Endodermal cell (in vitro differentiated cells): ENCODE measurements around the gene HOXD12. TPM values are rescaled to one million over a fixed set of nuclear protein-coding genes. Genes with fewer than 3 reads are reported as not detected.
A peak's percentile ranks its signal among the peaks of the same experiment; 100 is the strongest.

Experiments used
- DNase-seq: peaks from one replicate; pipeline ENCODE4 v3.0.0-alpha.2; 2017
- H3K27ac ChIP-seq: 2 replicates; pipeline ENCODE4 v1.5.1; 2013; ENCODE audit warnings: mild to moderate bottlenecking, low read depth, low read length, moderate library complexity
- H3K27me3 ChIP-seq: 2 replicates; pipeline ENCODE4 v1.6.1; 2013; ENCODE audit warnings: mild to moderate bottlenecking, low read length, moderate library complexity; ENCODE audit not compliant: insufficient read depth, control insufficient read depth, poor library complexity, severe bottlenecking
- H3K36me3 ChIP-seq: 2 replicates; pipeline ENCODE4 v1.7.0; 2013; ENCODE audit warnings: mild to moderate bottlenecking, low read length, moderate library complexity; ENCODE audit not compliant: control insufficient read depth, insufficient read depth
- H3K4me1 ChIP-seq: one replicate; pipeline ENCODE4 v1.7.0; 2013; ENCODE audit warnings: low read length; ENCODE audit not compliant: control insufficient read depth, insufficient read depth
- H3K4me3 ChIP-seq: 2 replicates; pipeline ENCODE4 v1.5.1; 2013; ENCODE audit warnings: mild to moderate bottlenecking, low read length, moderate library complexity
- H3K9ac ChIP-seq: 2 replicates; pipeline ENCODE4 v1.6.1; 2013; ENCODE audit warnings: mild to moderate bottlenecking, low read length, moderate library complexity; ENCODE audit not compliant: poor library complexity, severe bottlenecking; ENCODE audit errors: extremely low read depth
- H3K9me3 ChIP-seq: 2 replicates; pipeline ENCODE4 v1.6.1; 2013; ENCODE audit warnings: mild to moderate bottlenecking, low read length, moderate library complexity; ENCODE audit not compliant: control insufficient read depth
- H3K27ac Mint-ChIP-seq: 2 replicates; pipeline ENCODE4 v1.8.0; 2020; ENCODE audit warnings: mixed read lengths
- H3K27me3 Mint-ChIP-seq: 2 replicates; pipeline ENCODE4 v1.8.0; 2021; ENCODE audit warnings: mild to moderate bottlenecking, mixed read lengths; ENCODE audit not compliant: insufficient read depth
- H3K36me3 Mint-ChIP-seq: 2 replicates; pipeline ENCODE4 v1.8.0; 2020; ENCODE audit warnings: low read depth, mixed read lengths
- H3K4me1 Mint-ChIP-seq: 2 replicates; pipeline ENCODE4 v1.8.0; 2020; ENCODE audit warnings: mixed read lengths
- H3K4me3 Mint-ChIP-seq: 2 replicates; pipeline ENCODE4 v1.8.0; 2020; ENCODE audit warnings: mild to moderate bottlenecking, moderate library complexity, mixed read lengths
- H3K9me3 Mint-ChIP-seq: 2 replicates; pipeline ENCODE4 v1.8.0; 2020; ENCODE audit warnings: mild to moderate bottlenecking, mixed read lengths
- WGBS, 2 experiments: methylation state at CpG; one replicate each; pipeline versions ENCODE4 v1.1.5 to v1.1.7; 2013; ENCODE audit warnings: missing lambda C conversion rate in 2 of 2, mixed read lengths in 1 of 2; ENCODE audit not compliant: insufficient coverage in 1 of 2, insufficient read length in 1 of 2; 5-methylcytosine and 5-hydroxymethylcytosine counted together
- total RNA-seq, 2 donors: library from RNA; stranded (reverse); fragmentation: NEBNext Ultra II Directional in 1 of 2; extraction: Animal tissue kit (Norgen Biotek cat#: 25700) in 1 of 2; gene quantifications; 2 replicates in 1 of 2; 3 replicates in 1 of 2; pipeline ENCODE4 v1.2.1, GENCODE V29; 2021
- TF ChIP-seq, protein P1 (sequence below): fragments of 200-600 bp; sonication (generic); conservative IDR thresholded peaks from 2 replicates; pipeline ENCODE4 v1.5.0; 2021; ENCODE audit warnings: antibody characterized with exemption, mild to moderate bottlenecking

The HOXD12 gene
- total RNA-seq, 2 donors from 2014 or later, result not detected

- H3K36me3 Mint-ChIP-seq, result no peaks in the 10 kb centered on the region
- TF ChIP-seq, protein P1, sequence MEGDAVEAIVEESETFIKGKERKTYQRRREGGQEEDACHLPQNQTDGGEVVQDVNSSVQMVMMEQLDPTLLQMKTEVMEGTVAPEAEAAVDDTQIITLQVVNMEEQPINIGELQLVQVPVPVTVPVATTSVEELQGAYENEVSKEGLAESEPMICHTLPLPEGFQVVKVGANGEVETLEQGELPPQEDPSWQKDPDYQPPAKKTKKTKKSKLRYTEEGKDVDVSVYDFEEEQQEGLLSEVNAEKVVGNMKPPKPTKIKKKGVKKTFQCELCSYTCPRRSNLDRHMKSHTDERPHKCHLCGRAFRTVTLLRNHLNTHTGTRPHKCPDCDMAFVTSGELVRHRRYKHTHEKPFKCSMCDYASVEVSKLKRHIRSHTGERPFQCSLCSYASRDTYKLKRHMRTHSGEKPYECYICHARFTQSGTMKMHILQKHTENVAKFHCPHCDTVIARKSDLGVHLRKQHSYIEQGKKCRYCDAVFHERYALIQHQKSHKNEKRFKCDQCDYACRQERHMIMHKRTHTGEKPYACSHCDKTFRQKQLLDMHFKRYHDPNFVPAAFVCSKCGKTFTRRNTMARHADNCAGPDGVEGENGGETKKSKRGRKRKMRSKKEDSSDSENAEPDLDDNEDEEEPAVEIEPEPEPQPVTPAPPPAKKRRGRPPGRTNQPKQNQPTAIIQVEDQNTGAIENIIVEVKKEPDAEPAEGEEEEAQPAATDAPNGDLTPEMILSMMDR, result peak; percentile 67
- peaks cover 100% of the 10 kb centered on the region for H3K27me3 Mint-ChIP-seq
- peak; percentile 90 for DNase-seq
- no peak within 1 kb of the TSS for H3K9ac ChIP-seq
- H3K4me3 ChIP-seq, result no peak within 1 kb of the TSS
- no peak within 1 kb of the TSS for H3K27ac Mint-ChIP-seq
- no peaks in the 10 kb centered on the region for H3K36me3 ChIP-seq
- H3K9me3 ChIP-seq, result peaks cover 10% of the 10 kb centered on the region
- no peak within 1 kb of the TSS for H3K27ac ChIP-seq
- 6 to 7% methylated on average over 32 to 66 of the region's 66 CpGs for WGBS, 2 experiments
- H3K4me1 ChIP-seq, result no peaks in the 10 kb centered on the region
- peaks cover 100% of the 10 kb centered on the region for H3K27me3 ChIP-seq
- peak within 1 kb of the TSS; percentile 27 for H3K4me3 Mint-ChIP-seq
- H3K4me1 Mint-ChIP-seq, result no peaks in the 10 kb centered on the region
- H3K9me3 Mint-ChIP-seq, result peaks cover 13% of the 10 kb centered on the region
Observed at GRCh38 chr2:176115883-176116813, 16.6 kb downstream of the HOXD12 start, which contains the start of gene HOXD10. HOXD10 (plus strand) TSS chr2:176116778; CDS start chr2:176116834, 56 bp downstream.

- 70 to 78% methylated on average over 22 to 40 of the region's 40 CpGs for WGBS, 2 experiments
- Histone ChIP-seq H3K9ac (no peak overlapping the region), H3K36me3 (no peaks in the 10 kb centered on the region), H3K9me3 (peaks cover 10% of the 10 kb centered on the region), H3K4me3 (no peak overlapping the region), H3K27me3 (peaks cover 100% of the 10 kb centered on the region), H3K4me1 (no peaks in the 10 kb centered on the region), H3K27ac (no peak overlapping the region)
- H3K4me1 Mint-ChIP-seq, result no peaks in the 10 kb centered on the region
- H3K27ac Mint-ChIP-seq, result no peak overlapping the region
- H3K4me3 Mint-ChIP-seq, result no peak overlapping the region
- H3K9me3 Mint-ChIP-seq, result peaks cover 13% of the 10 kb centered on the region
- H3K27me3 Mint-ChIP-seq, result peaks cover 100% of the 10 kb centered on the region
- TF ChIP-seq, protein P1, result no peak
- DNase-seq, result peak; percentile 35
- H3K36me3 Mint-ChIP-seq, result no peaks in the 10 kb centered on the region
Observed at GRCh38 chr2:176117162-176117822, 17.7 kb downstream of the HOXD12 start.

GRCh38 chr2:176117823-176118371, 18.3 kb downstream of the HOXD12 start:
- Mint-ChIP-seq H3K27ac (no peak overlapping the region), H3K4me3 (no peak overlapping the region), H3K27me3 (peaks cover 100% of the 10 kb centered on the region), H3K36me3 (no peaks in the 10 kb centered on the region), H3K9me3 (peaks cover 13% of the 10 kb centered on the region), H3K4me1 (no peaks in the 10 kb centered on the region)
- TF ChIP-seq, protein P1, result no peak
- peak; percentile 24 for DNase-seq
- no peak overlapping the region for H3K27ac ChIP-seq
- no peak overlapping the region for H3K4me3 ChIP-seq
- H3K9ac ChIP-seq, result no peak overlapping the region
- 49 to 60% methylated on average over 3 to 11 of the region's 11 CpGs for WGBS, 2 experiments
- no peaks in the 10 kb centered on the region for H3K36me3 ChIP-seq
- H3K9me3 ChIP-seq, result peaks cover 10% of the 10 kb centered on the region
- no peaks in the 10 kb centered on the region for H3K4me1 ChIP-seq
- H3K27me3 ChIP-seq, result peaks cover 100% of the 10 kb centered on the region
